H9 (cell line): ENCODE data around the gene C1orf198. TPM values are rescaled to one million over a fixed set of nuclear protein-coding genes. Genes with fewer than 3 reads are reported as not detected.

Source experiments
- DNase-seq: peaks from one replicate; pipeline ENCODE4 v3.0.0-alpha.2; 2017
- H2AFZ ChIP-seq: one replicate; pipeline ENCODE4 v1.6.1; 2013; ENCODE audit warnings: mild to moderate bottlenecking, low read length, control low read depth, moderate library complexity
- H2AK5ac ChIP-seq: 2 replicates; pipeline ENCODE4 v1.6.1; 2013; ENCODE audit warnings: low read length, control low read depth, mixed read lengths; ENCODE audit not compliant: insufficient read length
- H2BK120ac ChIP-seq: one replicate; pipeline ENCODE4 v1.6.1; 2013; ENCODE audit warnings: low read depth, mild to moderate bottlenecking, low read length, control low read depth, inconsistent platforms; ENCODE audit not compliant: poor library complexity, severe bottlenecking
- H2BK12ac ChIP-seq: 2 replicates; pipeline ENCODE4 v1.6.1; 2013; ENCODE audit warnings: low read length, control low read depth, mixed read lengths, low read depth; ENCODE audit not compliant: insufficient read length
- H2BK15ac ChIP-seq: 2 replicates; pipeline ENCODE4 v1.6.1; 2013; ENCODE audit warnings: low read depth, low read length, control low read depth
- H2BK20ac ChIP-seq: one replicate; pipeline ENCODE4 v1.6.1; 2013; ENCODE audit warnings: low read depth, mild to moderate bottlenecking, low read length, control low read depth, inconsistent platforms; ENCODE audit not compliant: poor library complexity, severe bottlenecking
- H2BK5ac ChIP-seq: 2 replicates; pipeline ENCODE4 v1.6.1; 2013; ENCODE audit warnings: low read length, control low read depth, mixed read lengths; ENCODE audit not compliant: insufficient read length
- H3K14ac ChIP-seq: 2 replicates; pipeline ENCODE4 v1.6.1; 2013; ENCODE audit warnings: low read length, control low read depth; ENCODE audit not compliant: insufficient read depth
- H3K18ac ChIP-seq: 2 replicates; pipeline ENCODE4 v1.6.1; 2013; ENCODE audit warnings: low read depth, mild to moderate bottlenecking, mixed read lengths, low read length, control low read depth; ENCODE audit not compliant: insufficient read length
- H3K23ac ChIP-seq: 2 replicates; pipeline ENCODE4 v1.6.1; 2013; ENCODE audit warnings: low read length, control low read depth, mixed read lengths, low read depth; ENCODE audit not compliant: insufficient read length
- H3K23me2 ChIP-seq: 2 replicates; pipeline ENCODE4 v1.6.1; 2013; ENCODE audit warnings: low read depth, mild to moderate bottlenecking, mixed read lengths, low read length, control low read depth; ENCODE audit not compliant: insufficient read length, poor library complexity, severe bottlenecking
- H3K27ac ChIP-seq: 2 replicates; pipeline ENCODE4 v1.5.1; 2013; ENCODE audit warnings: low read length, control low read depth, mixed read lengths, low read depth; ENCODE audit not compliant: insufficient read length
- H3K27me3 ChIP-seq: 2 replicates; pipeline ENCODE4 v1.6.1; 2013; ENCODE audit warnings: low read length, control low read depth, inconsistent platforms; ENCODE audit not compliant: insufficient read depth
- H3K4ac ChIP-seq: 2 replicates; pipeline ENCODE4 v1.6.1; 2013; ENCODE audit warnings: low read depth, mild to moderate bottlenecking, control low read depth, inconsistent platforms, low read length, moderate library complexity
- H3K4me1 ChIP-seq: 2 replicates; pipeline ENCODE4 v1.6.1; 2013; ENCODE audit warnings: low read length, control low read depth, inconsistent platforms; ENCODE audit not compliant: insufficient read depth
- H3K4me2 ChIP-seq: 2 replicates; pipeline ENCODE4 v1.6.1; 2013; ENCODE audit warnings: low read length, control low read depth, mixed read lengths; ENCODE audit not compliant: insufficient read length, insufficient read depth
- H3K56ac ChIP-seq: 2 replicates; pipeline ENCODE4 v1.6.1; 2013; ENCODE audit warnings: low read depth, mild to moderate bottlenecking, mixed read lengths, low read length, control low read depth; ENCODE audit not compliant: insufficient read length
- H3K79me1 ChIP-seq: 2 replicates; pipeline ENCODE4 v1.6.1; 2013; ENCODE audit warnings: low read depth, mild to moderate bottlenecking, moderate library complexity, low read length, control low read depth, inconsistent platforms; ENCODE audit not compliant: insufficient read depth, poor library complexity, severe bottlenecking
- H3K79me2 ChIP-seq: 2 replicates; pipeline ENCODE4 v1.6.1; 2013; ENCODE audit warnings: low read length, control low read depth, inconsistent platforms; ENCODE audit not compliant: insufficient read depth
- H3K9ac ChIP-seq: 2 replicates; pipeline ENCODE4 v1.6.1; 2013; ENCODE audit warnings: low read length, control low read depth, mixed read lengths; ENCODE audit not compliant: insufficient read length; ENCODE audit errors: extremely low read depth
- H3K9me3 ChIP-seq: one replicate; pipeline ENCODE4 v1.6.1; 2013; ENCODE audit warnings: low read depth, low read length, inconsistent platforms; ENCODE audit not compliant: control insufficient read depth
- H3T11ph ChIP-seq: one replicate; pipeline ENCODE4 v1.6.1; 2013; ENCODE audit warnings: mild to moderate bottlenecking, low read length, control low read depth, inconsistent platforms
- H4K20me1 ChIP-seq: one replicate; pipeline ENCODE4 v1.6.1; 2013; ENCODE audit not compliant: control insufficient read depth, insufficient read length, insufficient read depth
- H4K5ac ChIP-seq: 2 replicates; pipeline ENCODE4 v1.6.1; 2013; ENCODE audit warnings: low read depth, mild to moderate bottlenecking, mixed read lengths, low read length, control low read depth; ENCODE audit not compliant: insufficient read length
- H4K8ac ChIP-seq: replicated peaks from 2 replicates; pipeline ENCODE4 v1.6.1; 2013; ENCODE audit warnings: low read length, control low read depth, mixed read lengths, low read depth; ENCODE audit not compliant: insufficient read length
- H4K91ac ChIP-seq: 2 replicates; pipeline ENCODE4 v1.6.1; 2013; ENCODE audit warnings: low read depth, mild to moderate bottlenecking, moderate library complexity, mixed read lengths, low read length, control low read depth; ENCODE audit not compliant: insufficient read length
- H3K27ac Mint-ChIP-seq, 3 experiments: 2 replicates in 2 of 3; 3 replicates in 1 of 3; pipeline ENCODE4 v1.8.0; 2020 to 2021; ENCODE audit warnings: mixed read lengths in 3 of 3, mild to moderate bottlenecking in 1 of 3, moderate library complexity in 1 of 3
- H3K27me3 Mint-ChIP-seq: 2 replicates; pipeline ENCODE4 v1.8.0; 2021; ENCODE audit warnings: low read depth, mild to moderate bottlenecking, moderate library complexity, mixed read lengths
- H3K36me3 Mint-ChIP-seq, 3 experiments: 2 replicates in 2 of 3; 3 replicates in 1 of 3; pipeline ENCODE4 v1.8.0; 2020 to 2021; ENCODE audit warnings: low read depth in 3 of 3, mixed read lengths in 3 of 3; ENCODE audit not compliant: insufficient read depth in 1 of 3
- H3K4me1 Mint-ChIP-seq, 2 experiments: 2 replicates each; pipeline ENCODE4 v1.8.0; 2020; ENCODE audit warnings: mixed read lengths in 2 of 2
- H3K4me3 Mint-ChIP-seq, 2 experiments: 2 replicates in 1 of 2; 3 replicates in 1 of 2; pipeline ENCODE4 v1.8.0; 2020 to 2021; ENCODE audit warnings: mild to moderate bottlenecking in 2 of 2, mixed read lengths in 2 of 2, moderate library complexity in 1 of 2
- H3K9me3 Mint-ChIP-seq, 2 experiments: 2 replicates in 1 of 2; 3 replicates in 1 of 2; pipeline ENCODE4 v1.8.0; 2020; ENCODE audit warnings: mild to moderate bottlenecking in 2 of 2, mixed read lengths in 2 of 2, moderate library complexity in 1 of 2
- CTCF ChIP-seq: fragments of 200-600 bp; sonication (generic); conservative IDR thresholded peaks from 3 replicates; pipeline ENCODE4 v1.8.0; 2021; ENCODE audit warnings: antibody characterized with exemption, mild to moderate bottlenecking
- whole genome bisulfite sequencing: extraction: QIAGEN DNeasy Blood & Tissue Kit; methylation state at CpG from one replicate; pipeline ENCODE4 v1.1.7; 2013; ENCODE audit warnings: missing lambda C conversion rate, low lambda C conversion rate, mixed read lengths; ENCODE audit not compliant: insufficient read length; ENCODE audit errors: extremely low coverage; 5-methylcytosine and 5-hydroxymethylcytosine counted together
- total RNA-seq: library from RNA; stranded (reverse); gene quantifications from 2 replicates; pipeline ENCODE4 v1.2.1, GENCODE V29; 2021

Gene C1orf198
- total RNA-seq, 1 experiment from 2014 or later: 28.9 TPM

- Histone ChIP-seq H2AFZ (no peak overlapping the region), H3K23ac (no peak overlapping the region), H3K79me1 (no peaks in the 10 kb centered on the region), H3K79me2 (no peaks in the 10 kb centered on the region), H4K91ac (no peak overlapping the region), H2BK12ac (no peak overlapping the region), H4K20me1 (no peaks in the 10 kb centered on the region), H3K27me3 (no peaks in the 10 kb centered on the region), H2BK5ac (no peak overlapping the region), H3K14ac (no peak overlapping the region), H3K27ac (no peak overlapping the region), H2BK15ac (no peak overlapping the region), H3K4me1 (no peaks in the 10 kb centered on the region), H3K9me3 (no peaks in the 10 kb centered on the region), H4K5ac (no peak overlapping the region), H3K56ac (no peak overlapping the region), H3K4ac (no peak overlapping the region), H2BK120ac (no peak overlapping the region), H3T11ph (no peak overlapping the region), H3K18ac (no peak overlapping the region), H2BK20ac (no peak overlapping the region), H3K9ac (no peak overlapping the region), H4K8ac (no peak overlapping the region), H2AK5ac (no peak overlapping the region), H3K4me2 (no peak overlapping the region), H3K23me2 (no peaks in the 10 kb centered on the region)
- no peak for DNase-seq
- TF ChIP-seq CTCF: no peak
- Mint-ChIP-seq H3K9me3 (no peaks in the 10 kb centered on the region; a peak in 1 of 5 replicates), H3K36me3 (no peaks in the 10 kb centered on the region), H3K27me3 (peaks cover 14% of the 10 kb centered on the region), H3K27ac (peak overlapping the region in 1 of 3 experiments; percentile 45; a peak in 1 of 7 replicates), H3K4me1 (no peaks in the 10 kb centered on the region), H3K4me3 (no peak overlapping the region)
- WGBS: no CpG with 5 or more reads among the region's 1 CpG
Measured at GRCh38 chr1:230831771-230832170, 36.5 kb downstream of the C1orf198 start.
